K562 (cell line): ENCODE measurements around the gene PPARGC1A. TPM values are rescaled to one million over a fixed set of nuclear protein-coding genes. Genes with fewer than 3 reads are reported as not detected.

Experiments used
- ATAC-seq: fragments of 200-7000 bp; cut with Tn5 transposase; 3 replicates; pipeline ENCODE4 v1.9.1; 2020; ENCODE audit warnings: moderate library complexity
- BruUV-seq: library from RNA; stranded (reverse); fragments of 400-500 nt; replicated peaks from 2 replicates; lab custom pipeline; 2021; lab: Mats Ljungman, UMichigan
- CTCF ChIA-PET: fragments of 300-600 bp; formaldehyde crosslinking; extraction: SDS; loops from one replicate; lab custom pipeline; 2021; ENCODE audit warnings: low intra/inter-chr PET ratio; lab: Yijun Ruan, JAX
- POLR2A ChIA-PET: fragments of 300-600, 350-650 bp; sonication (Branson Sonifier 250); formaldehyde crosslinking; extraction: SDS; loops from one replicate; lab custom pipeline; 2021; ENCODE audit warnings: antibody characterized with exemption, inconsistent platforms; lab: Yijun Ruan, JAX
- DNase-seq, 4 experiments: peaks; one replicate each; pipeline versions ENCODE4 v3.0.0 to v3.0.0-alpha.2; 2011 to 2018; ENCODE audit warnings: low spot score in 3 of 4, mixed read lengths in 3 of 4; ENCODE audit errors: extremely low read depth in 1 of 4
- FAIRE-seq: peaks from 2 replicates; lab custom pipeline; 2011; peaks lifted over from hg19 to GRCh38; lab: Jason Lieb, UNC
- H2AFZ ChIP-seq: 2 replicates; pipeline ENCODE4 v1.6.0; 2011; ENCODE audit warnings: low read depth, low read length, control low read depth, inconsistent platforms
- H3K27ac ChIP-seq: fragments of 200-600 bp; 3 replicates; pipeline ENCODE4 v1.8.0; 2011; ENCODE audit warnings: low read depth, mild to moderate bottlenecking, control low read depth, inconsistent platforms, low read length, moderate library complexity, mixed read lengths; ENCODE audit errors: extremely low read depth
- H3K27me3 ChIP-seq, 2 experiments: fragments of 300-600 bp in 1 of 2; 2 replicates in 1 of 2; 3 replicates in 1 of 2; pipeline versions ENCODE4 v1.6.0 to v1.8.0; 2011; ENCODE audit warnings: inconsistent platforms in 2 of 2, low read length in 2 of 2, mild to moderate bottlenecking in 1 of 2, mixed read lengths in 1 of 2, moderate library complexity in 1 of 2; ENCODE audit not compliant: control insufficient read depth in 2 of 2, insufficient read depth in 2 of 2
- H3K36me3 ChIP-seq: fragments of 300-600 bp; 3 replicates; pipeline ENCODE4 v1.8.0; 2011; ENCODE audit warnings: mild to moderate bottlenecking, low read length, inconsistent platforms; ENCODE audit not compliant: control insufficient read depth, insufficient read depth
- H3K4me1 ChIP-seq, 2 experiments: fragments of 200-600 bp in 1 of 2; replicated peaks in 1 of 2; 2 replicates in 1 of 2; 3 replicates in 1 of 2; pipeline versions ENCODE4 v1.5.1 to v1.8.0; 2011; ENCODE audit warnings: inconsistent platforms in 2 of 2, low read length in 2 of 2, mild to moderate bottlenecking in 1 of 2, mixed read lengths in 1 of 2, moderate library complexity in 1 of 2; ENCODE audit not compliant: control insufficient read depth in 2 of 2, insufficient read depth in 2 of 2
- H3K4me2 ChIP-seq: 2 replicates; pipeline ENCODE4 v1.6.1; 2011; ENCODE audit warnings: low read length, control low read depth, inconsistent platforms, mixed read lengths; ENCODE audit not compliant: insufficient read depth
- H3K4me3 ChIP-seq: fragments of 200-600 bp; sonication (generic), shearing (Covaris generic); 2 replicates; pipeline ENCODE4 v1.5.1; 2016; ENCODE audit warnings: control low read depth, inconsistent platforms
- H3K79me2 ChIP-seq: fragments of 200-600 bp; 3 replicates; pipeline ENCODE4 v1.8.0; 2011; ENCODE audit warnings: low read length, inconsistent platforms; ENCODE audit not compliant: control insufficient read depth, insufficient read depth
- H3K9ac ChIP-seq, 2 experiments: 2 replicates each; pipeline versions ENCODE4 v1.6.0 to v1.6.1; 2011; ENCODE audit warnings: low read depth in 2 of 2, low read length in 2 of 2, control low read depth in 1 of 2, inconsistent platforms in 1 of 2, mild to moderate bottlenecking in 1 of 2, mixed read lengths in 1 of 2; ENCODE audit not compliant: insufficient read depth in 1 of 2
- H3K9me1 ChIP-seq: one replicate; pipeline ENCODE4 v1.6.0; 2011; ENCODE audit warnings: inconsistent platforms, mild to moderate bottlenecking, low read length, moderate library complexity; ENCODE audit not compliant: control insufficient read depth, insufficient read depth
- H3K9me3 ChIP-seq: replicated peaks from 2 replicates; pipeline ENCODE4 v1.5.1; 2011; ENCODE audit warnings: low read depth, low read length, inconsistent platforms; ENCODE audit not compliant: control insufficient read depth, insufficient read depth
- H4K20me1 ChIP-seq: replicated peaks from 2 replicates; pipeline ENCODE4 v1.6.1; 2011; ENCODE audit warnings: low read length, inconsistent platforms, mixed read lengths; ENCODE audit not compliant: control insufficient read depth, insufficient read depth
- ARNT ChIP-seq, 2 experiments: fragments of 450-650 bp; IDR thresholded peaks; 2 replicates each; pipeline ENCODE4 v1.6.1; 2016; ENCODE audit warnings: mild to moderate bottlenecking in 1 of 2
- EHMT2 ChIP-seq: fragments of 450-650 bp; IDR thresholded peaks from 2 replicates; pipeline ENCODE4 v1.6.1; 2018; ENCODE audit warnings: antibody characterized with exemption
- HDAC8 ChIP-seq: fragments of 450-650 bp; IDR thresholded peaks from 2 replicates; pipeline ENCODE4 v1.6.1; 2016; ENCODE audit warnings: mild to moderate bottlenecking, missing genetic modification characterization, moderate library complexity, missing compliant biosample characterization
- POU5F1 ChIP-seq: fragments of 150-350 bp; IDR thresholded peaks from 2 replicates; pipeline ENCODE4 v1.6.1; 2014; ENCODE audit warnings: borderline replicate concordance, low read length, low read depth, mild to moderate bottlenecking; ENCODE audit not compliant: partially characterized antibody
- RUNX1 ChIP-seq: sonication (generic); IDR thresholded peaks from 2 replicates; pipeline ENCODE4 v1.6.1; 2016; ENCODE audit warnings: antibody characterized with exemption, low read depth
- SMARCC2 ChIP-seq: fragments of 450-650 bp; IDR thresholded peaks from 2 replicates; pipeline ENCODE4 v1.6.1; 2017; ENCODE audit warnings: antibody characterized with exemption, moderate library complexity, mild to moderate bottlenecking, low read depth
- SMC3 ChIP-seq: conservative IDR thresholded peaks from 2 replicates; pipeline ENCODE4 v1.6.1; 2011; ENCODE audit warnings: low read depth, low read length, improper control_type of control experiment; ENCODE audit not compliant: insufficient read depth
- SOX6 ChIP-seq: fragments of 450-650 bp; IDR thresholded peaks from 2 replicates; pipeline ENCODE4 v1.6.1; 2014; ENCODE audit warnings: mild to moderate bottlenecking
- SRSF7 ChIP-seq: fragments of 200-400 bp; formaldehyde crosslinking; optimal IDR thresholded peaks from 2 replicates; pipeline ENCODE3; 2017; ENCODE audit warnings: mild to moderate bottlenecking, low read depth, low read length
- ZBTB17 ChIP-seq: fragments of 450-650 bp; formaldehyde crosslinking; IDR thresholded peaks from 2 replicates; pipeline ENCODE4 v1.4.0; 2020; ENCODE audit warnings: mild to moderate bottlenecking
- ZNF124 ChIP-seq: sonication (generic); formaldehyde crosslinking; IDR thresholded peaks from 2 replicates; pipeline ENCODE4 v1.8.1; 2022; ENCODE audit warnings: missing genetic modification reagents
- ZNF146 ChIP-seq: IDR thresholded peaks from one replicate; pipeline ENCODE4 v1.6.1; 2018; ENCODE audit warnings: missing compliant biosample characterization; ENCODE audit not compliant: unreplicated experiment
- ZNF232 ChIP-seq: sonication (generic); formaldehyde crosslinking; IDR thresholded peaks from 2 replicates; pipeline ENCODE4 v1.8.0; 2022; ENCODE audit warnings: mild to moderate bottlenecking, missing genetic modification reagents
- ZNF431 ChIP-seq: sonication (generic); formaldehyde crosslinking; IDR thresholded peaks from 2 replicates; pipeline ENCODE4 v1.8.0; 2022; ENCODE audit warnings: mild to moderate bottlenecking, missing genetic modification reagents
- ZNF778 ChIP-seq: fragments of 450-650 bp; formaldehyde crosslinking; IDR thresholded peaks from 2 replicates; pipeline ENCODE4 v1.4.0; 2020; ENCODE audit warnings: mild to moderate bottlenecking, moderate library complexity
- ZSCAN32 ChIP-seq: fragments of 450-650 bp; formaldehyde crosslinking; IDR thresholded peaks from 2 replicates; pipeline ENCODE4 v1.4.0; 2020; ENCODE audit warnings: mild to moderate bottlenecking, moderate library complexity
- WGBS: fragments of 100-300 bp; shearing (Covaris generic); methylation state at CpG from one replicate; pipeline ENCODE4 v1.1.6; 2016; ENCODE audit warnings: low coverage, mixed read lengths; ENCODE audit not compliant: insufficient coverage; ENCODE audit errors: missing lambda C conversion rate; 5-methylcytosine and 5-hydroxymethylcytosine counted together
- in situ Hi-C: fragments of 300-500 bp; cut with MboI; formaldehyde crosslinking; loops from 4 replicates; pipeline ENCODE4 v1.15.0; 2018; ENCODE audit warnings: inconsistent platforms, mixed read lengths
- intact Hi-C: fragments of 100-400 bp; cut with micrococcal nuclease; formaldehyde crosslinking; loops from 2 replicates; pipeline ENCODE4 v1.14.2; 2022
- polyA plus RNA-seq, 8 experiments: library from polyadenylated mRNA; depleted of rRNA in 4 of 8; stranded (reverse) in 5 of 8; unstranded in 3 of 8; fragments of >200 nt; fragmentation: Nextera tagmentation in 2 of 8; fragmentation: Illumina TruSeq in 1 of 8; extraction: Ambion mirVana in 2 of 8; extraction: Trizol in 1 of 8; gene quantifications; 2 replicates each; pipeline versions ENCODE4 v1.2.1 to v1.2.3, GENCODE V29; 2011 to 2014; ENCODE audit warnings: inconsistent platforms in 1 of 8, missing spikeins in 1 of 8
- total RNA-seq, 7 experiments: library from RNA; depleted of rRNA in 6 of 7; stranded (reverse); fragments of >200 nt in 6 of 7; fragmentation: Illumina TruSeq in 2 of 7; extraction: Trizol in 2 of 7; gene quantifications; 2 replicates each; pipeline versions ENCODE4 v1.2.1 to v1.2.3, GENCODE V29; 2011 to 2021; ENCODE audit warnings: low replicate concordance in 1 of 7
- TF ChIP-seq, protein P1 (sequence below): fragments of 250-450 bp; sonication (Bioruptor Pico); IDR thresholded peaks from 2 replicates; pipeline ENCODE4 v1.5.1; 2021; ENCODE audit warnings: mild to moderate bottlenecking
- TF ChIP-seq, protein P2 (sequence below): sonication (generic); formaldehyde crosslinking; IDR thresholded peaks from 2 replicates; pipeline ENCODE4 v1.8.1; 2023; ENCODE audit warnings: mild to moderate bottlenecking, missing genetic modification reagents
- TF ChIP-seq, protein P3 (sequence below): fragments of 450-650 bp; formaldehyde crosslinking; IDR thresholded peaks from 2 replicates; pipeline ENCODE4 v1.4.0; 2022; ENCODE audit warnings: missing genetic modification characterization

PPARGC1A gene
- total and polyA plus RNA-seq, 9 of the 15 experiments (the other 6 are each of a cell fraction or from before 2014, with no cell fraction given) = 0.02 TPM; not detected in 8

DNA sequence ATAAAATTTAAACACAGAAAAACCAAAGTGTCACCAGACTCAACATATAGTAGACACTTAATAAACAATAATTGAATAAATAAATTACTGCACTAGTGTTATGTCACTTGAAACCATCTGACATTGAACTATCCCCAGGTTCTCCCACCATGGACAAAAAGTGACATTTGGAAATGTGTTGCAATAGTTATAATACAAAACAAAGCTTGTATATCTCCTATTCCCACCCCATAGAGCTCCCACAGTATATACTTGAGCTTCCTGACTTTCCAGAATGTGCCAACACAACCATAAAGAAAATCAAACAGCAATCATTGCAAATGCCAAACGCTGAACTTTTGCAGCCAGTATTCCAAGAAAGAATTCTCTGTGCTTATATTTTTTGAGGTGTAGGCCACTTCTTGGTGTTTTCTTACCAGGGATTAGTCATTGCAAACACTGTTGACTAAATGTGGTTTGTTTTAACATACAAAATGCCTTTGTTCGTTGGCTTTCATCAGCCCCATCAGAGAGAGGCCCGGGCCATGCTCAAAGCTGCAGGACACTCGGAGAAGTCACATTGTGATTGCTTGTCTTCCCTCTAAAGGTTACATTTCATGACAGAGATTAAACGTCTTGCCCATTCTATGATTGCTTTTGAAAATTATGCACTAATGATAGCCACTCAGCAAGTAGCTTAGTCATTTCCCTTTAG is 33.8 kb downstream of the PPARGC1A start:
- Histone ChIP-seq H3K9me1 (no peaks in the 10 kb centered on the region), H2AFZ (no peak overlapping the region), H3K4me2 (no peak overlapping the region), H3K4me1 (no peaks in the 10 kb centered on the region), H3K27me3 (no peaks in the 10 kb centered on the region), H3K79me2 (no peaks in the 10 kb centered on the region), H3K9me3 (no peaks in the 10 kb centered on the region), H3K36me3 (no peaks in the 10 kb centered on the region), H3K9ac (no peak overlapping the region), H3K4me3 (no peak overlapping the region), H3K27ac (no peak overlapping the region), H4K20me1 (no peaks in the 10 kb centered on the region)
- no peak for ATAC-seq
- no peak for DNase-seq
- FAIRE-seq = no peak
- POLR2A ChIA-PET = interaction anchor here (0.6 kb wide), 1 partner anchor 14 kb away, joined by 4 read pairs; no protein-coding TSS in a partner anchor
- in situ Hi-C loops = no loop called here
- TF ChIP-seq ZNF146 (CRISPR knock-in tag) (no peak), RUNX1 (no peak), ZNF232 (CRISPR knock-in tag) (no peak), ARNT (IDR thresholded peaks at IDR 0.05) (no peak), SOX6 (no peak), HDAC8 (tag) (no peak), ZSCAN32 (CRISPR knock-in tag) (no peak), ZNF431 (no peak), POU5F1 (no peak), ZNF124 (CRISPR knock-in tag) (no peak), ZNF778 (no peak), EHMT2 (no peak), ZBTB17 (CRISPR knock-in tag) (no peak), SRSF7 (no peak), SMARCC2 (no peak), SMC3 (no peak)
- TF ChIP-seq, protein P1, sequence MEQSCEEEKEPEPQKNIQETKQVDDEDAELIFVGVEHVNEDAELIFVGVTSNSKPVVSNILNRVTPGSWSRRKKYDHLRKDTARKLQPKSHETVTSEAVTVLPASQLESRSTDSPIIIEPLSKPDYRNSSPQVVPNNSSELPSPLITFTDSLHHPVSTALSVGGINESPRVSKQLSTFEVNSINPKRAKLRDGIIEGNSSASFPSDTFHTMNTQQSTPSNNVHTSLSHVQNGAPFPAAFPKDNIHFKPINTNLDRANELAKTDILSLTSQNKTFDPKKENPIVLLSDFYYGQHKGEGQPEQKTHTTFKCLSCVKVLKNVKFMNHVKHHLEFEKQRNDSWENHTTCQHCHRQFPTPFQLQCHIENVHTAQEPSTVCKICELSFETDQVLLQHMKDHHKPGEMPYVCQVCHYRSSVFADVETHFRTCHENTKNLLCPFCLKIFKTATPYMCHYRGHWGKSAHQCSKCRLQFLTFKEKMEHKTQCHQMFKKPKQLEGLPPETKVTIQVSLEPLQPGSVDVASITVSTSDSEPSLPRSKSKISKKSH = no peak
- TF ChIP-seq, protein P2, sequence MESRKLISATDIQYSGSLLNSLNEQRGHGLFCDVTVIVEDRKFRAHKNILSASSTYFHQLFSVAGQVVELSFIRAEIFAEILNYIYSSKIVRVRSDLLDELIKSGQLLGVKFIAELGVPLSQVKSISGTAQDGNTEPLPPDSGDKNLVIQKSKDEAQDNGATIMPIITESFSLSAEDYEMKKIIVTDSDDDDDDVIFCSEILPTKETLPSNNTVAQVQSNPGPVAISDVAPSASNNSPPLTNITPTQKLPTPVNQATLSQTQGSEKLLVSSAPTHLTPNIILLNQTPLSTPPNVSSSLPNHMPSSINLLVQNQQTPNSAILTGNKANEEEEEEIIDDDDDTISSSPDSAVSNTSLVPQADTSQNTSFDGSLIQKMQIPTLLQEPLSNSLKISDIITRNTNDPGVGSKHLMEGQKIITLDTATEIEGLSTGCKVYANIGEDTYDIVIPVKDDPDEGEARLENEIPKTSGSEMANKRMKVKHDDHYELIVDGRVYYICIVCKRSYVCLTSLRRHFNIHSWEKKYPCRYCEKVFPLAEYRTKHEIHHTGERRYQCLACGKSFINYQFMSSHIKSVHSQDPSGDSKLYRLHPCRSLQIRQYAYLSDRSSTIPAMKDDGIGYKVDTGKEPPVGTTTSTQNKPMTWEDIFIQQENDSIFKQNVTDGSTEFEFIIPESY = no peak
- TF ChIP-seq, protein P3, sequence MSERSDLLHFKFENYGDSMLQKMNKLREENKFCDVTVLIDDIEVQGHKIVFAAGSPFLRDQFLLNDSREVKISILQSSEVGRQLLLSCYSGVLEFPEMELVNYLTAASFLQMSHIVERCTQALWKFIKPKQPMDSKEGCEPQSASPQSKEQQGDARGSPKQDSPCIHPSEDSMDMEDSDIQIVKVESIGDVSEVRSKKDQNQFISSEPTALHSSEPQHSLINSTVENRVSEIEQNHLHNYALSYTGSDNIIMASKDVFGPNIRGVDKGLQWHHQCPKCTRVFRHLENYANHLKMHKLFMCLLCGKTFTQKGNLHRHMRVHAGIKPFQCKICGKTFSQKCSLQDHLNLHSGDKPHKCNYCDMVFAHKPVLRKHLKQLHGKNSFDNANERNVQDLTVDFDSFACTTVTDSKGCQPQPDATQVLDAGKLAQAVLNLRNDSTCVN (CRISPR knock-in tag) = no peak
- intact Hi-C loops = no loop called here
- WGBS = 0% methylated on average over 5 of the region's 5 CpGs
- no TSS peak for BruUV-seq
- CTCF ChIA-PET = no interaction called here
